Measurements from ENCODE around the gene MIS12.

- TF ChIP-seq CTCF (IDR thresholded peaks at IDR 0.05) (no peak), POLR2A (IDR thresholded peaks at IDR 0.05) (no peak)
Measured at GRCh38 chr17:5467416-5467815, 18.9 kb upstream of the MIS12 start.
